ENCODE data around the gene PRRC2C. TPM values are rescaled to one million over a fixed set of nuclear protein-coding genes. Genes with fewer than 3 reads are reported as not detected.
"Not testable (repeated sequence)": the region's sequence is repeated elsewhere in the genome, so short reads cannot be mapped to it uniquely, and the experiment has no call there.

Gene PRRC2C
- total RNA-seq, 1 donor from 2014 or later = 58.1 TPM

DNA sequence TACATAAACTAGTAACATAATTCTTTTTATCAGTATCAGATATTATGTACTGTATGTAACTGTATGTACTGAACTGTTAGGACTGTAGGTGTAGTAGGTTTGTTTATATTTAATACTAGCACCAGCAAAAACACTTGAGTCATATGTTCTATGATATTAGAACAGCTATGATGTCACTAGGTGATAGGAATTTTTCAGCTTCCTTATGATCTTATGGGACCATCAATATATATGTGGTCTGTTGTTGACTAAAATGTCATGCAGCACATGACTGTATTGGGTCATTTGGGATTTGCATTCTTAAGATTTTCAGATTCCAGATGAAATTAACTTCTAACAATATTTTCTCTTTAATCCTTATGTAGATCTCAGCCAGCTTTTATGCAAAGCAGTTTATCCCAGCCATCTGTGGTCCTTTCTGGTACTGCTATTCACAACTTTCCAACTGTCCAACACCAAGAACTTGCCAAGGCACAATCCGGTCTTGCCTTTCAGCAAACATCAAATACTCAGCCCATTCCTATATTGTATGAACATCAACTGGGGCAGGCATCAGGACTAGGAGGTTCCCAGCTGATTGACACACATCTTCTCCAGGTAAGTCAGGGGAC is 98.4 kb downstream of the PRRC2C start:
- no peak for DNase-seq (ENCODE audit: low read depth, low spot score)

DNA sequence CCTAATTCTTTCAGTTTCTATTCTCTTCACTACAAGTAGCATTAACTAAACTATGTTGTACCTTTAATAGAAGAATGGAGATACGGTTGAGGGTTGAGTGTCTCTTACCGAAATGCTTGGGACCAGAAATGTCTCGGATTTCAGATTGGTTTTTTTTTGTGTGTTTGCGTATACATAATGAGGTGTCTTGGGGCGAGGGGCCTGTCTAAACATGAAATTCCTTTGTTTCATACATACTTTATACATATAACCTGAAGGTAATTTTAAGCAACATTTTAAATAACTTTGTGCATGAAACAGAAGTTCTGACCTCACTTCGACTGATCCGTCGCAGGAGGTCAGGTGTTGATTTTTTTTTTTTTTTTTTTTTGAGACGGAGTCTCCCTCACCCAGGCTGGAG is 100.4 kb downstream of the PRRC2C start:
- DNase-seq (ENCODE audit: low read depth, low spot score) = no peak

- no peak for DNase-seq (ENCODE audit: low read depth, low spot score)
Measured at GRCh38 chr1:171588230-171588629, 102.9 kb downstream of the PRRC2C start.

GRCh38 chr1:171590022-171590421 is 104.7 kb downstream of the PRRC2C start:
- DNase-seq (ENCODE audit: low read depth, low spot score) = no peak

DNA sequence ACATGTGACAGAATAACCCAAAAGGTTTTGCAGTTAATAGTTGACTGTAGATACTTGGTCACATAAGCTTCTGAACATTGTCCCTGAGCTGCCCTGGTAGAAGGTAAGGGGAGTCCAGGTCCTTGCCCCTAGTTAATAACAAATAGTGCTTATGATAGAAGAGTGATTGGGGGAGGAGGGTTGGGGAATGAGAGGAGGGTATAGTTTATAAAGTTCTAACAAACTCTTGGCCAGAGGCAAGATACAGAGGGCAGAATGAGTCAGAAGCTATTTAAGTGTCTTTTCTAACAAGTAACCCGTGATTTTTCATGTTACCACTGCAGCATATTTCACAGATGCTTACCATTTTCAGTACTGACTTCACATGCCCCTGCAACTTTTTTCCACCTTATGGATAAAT is 110.0 kb downstream of the PRRC2C start:
- no peak for DNase-seq (ENCODE audit: low read depth, low spot score)

DNA sequence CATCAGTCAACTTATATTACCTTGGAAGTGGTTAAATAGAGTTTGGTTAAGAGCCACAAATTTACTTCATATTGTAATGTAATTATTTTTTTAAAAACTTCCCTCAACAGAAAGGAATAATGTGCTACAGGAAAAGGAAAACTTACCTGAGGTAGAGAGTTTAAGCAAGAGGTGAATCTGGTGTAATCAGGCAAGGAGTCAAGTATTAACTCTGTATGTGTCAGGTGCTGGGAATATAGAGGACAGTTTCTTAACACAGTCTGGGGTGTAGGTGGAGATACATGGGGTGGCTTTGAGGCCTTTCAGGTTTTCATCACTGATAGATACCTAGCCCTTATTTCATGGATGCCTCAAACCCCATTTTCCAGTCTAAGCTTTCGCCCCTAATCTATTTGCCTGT is 110.8 kb downstream of the PRRC2C start:
- no peak for DNase-seq (ENCODE audit: low read depth, low spot score)

DNA sequence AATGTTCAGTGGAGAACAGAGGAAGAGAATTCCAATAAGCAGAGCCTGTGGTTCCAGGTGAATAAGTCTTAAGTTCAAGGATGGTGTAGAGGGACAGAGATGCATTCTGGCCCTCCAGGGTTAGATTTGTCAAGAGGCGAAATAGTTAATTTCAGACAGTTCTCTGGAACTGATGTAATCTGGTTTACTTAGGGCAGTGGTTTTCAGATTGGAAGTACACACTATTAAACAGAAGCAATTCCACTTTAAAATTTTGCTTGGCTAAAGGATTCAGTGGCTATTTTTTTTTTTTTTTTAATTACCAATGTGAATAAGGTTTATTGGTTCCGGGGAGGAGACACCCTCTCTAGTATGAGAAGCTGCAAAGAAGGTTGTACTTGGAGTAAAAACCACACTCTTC is 111.4 kb downstream of the PRRC2C start:
- DNase-seq (ENCODE audit: low read depth, low spot score) = no peak

GRCh38 chr1:171597203-171597602 is 111.9 kb downstream of the PRRC2C start:
- no peak for DNase-seq (ENCODE audit: low read depth, low spot score)

- not testable (repeated sequence) for DNase-seq (ENCODE audit: low read depth, low spot score)
Measured at GRCh38 chr1:171600310-171600709, 115.0 kb downstream of the PRRC2C start.

DNA sequence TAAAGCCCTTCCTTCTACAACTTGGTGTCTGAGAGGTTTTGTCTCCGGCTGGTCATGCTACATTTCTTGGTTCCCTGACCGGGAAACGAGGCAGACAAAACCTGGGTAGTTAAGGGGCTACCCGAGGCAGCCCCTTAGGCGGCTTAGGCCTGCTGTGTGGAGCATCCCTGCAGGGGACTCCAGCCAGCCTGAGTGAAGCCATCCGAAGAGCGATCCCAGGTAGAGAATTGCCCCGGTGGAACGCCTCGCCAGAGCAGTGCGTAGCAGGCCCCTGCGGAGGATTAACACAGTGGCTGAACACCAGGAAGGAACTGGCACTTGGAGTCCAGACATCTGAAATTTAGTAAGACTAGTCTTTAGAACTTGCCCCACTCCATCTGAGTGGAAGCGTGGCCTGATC is 115.5 kb downstream of the PRRC2C start:
- no peak for DNase-seq (ENCODE audit: low read depth, low spot score)

GRCh38 chr1:171603042-171603441 is 117.7 kb downstream of the PRRC2C start:
- not testable (repeated sequence) for DNase-seq (ENCODE audit: low read depth, low spot score)

GRCh38 chr1:171606402-171606941 is 121.1 kb downstream of the PRRC2C start:
- no peak for DNase-seq (ENCODE audit: low read depth, low spot score)

DNA sequence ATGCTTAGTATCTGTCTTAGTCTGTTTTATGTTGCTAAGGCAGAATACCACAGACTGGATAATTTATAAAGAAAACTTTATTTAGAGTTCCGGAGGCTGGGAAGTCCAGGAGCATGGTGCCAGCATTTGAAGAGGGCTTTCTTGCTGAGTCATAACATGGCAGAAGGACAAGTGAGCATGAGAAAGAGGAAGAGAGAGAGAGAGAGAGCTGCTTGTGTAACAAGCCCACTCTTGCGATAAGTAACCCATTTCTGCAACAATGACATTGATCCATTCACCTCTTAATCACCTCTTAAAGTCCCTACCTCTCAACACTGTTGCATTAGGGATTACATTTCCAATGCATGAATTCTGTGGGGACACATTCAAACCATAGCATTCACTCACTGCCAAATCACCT is 125.1 kb downstream of the PRRC2C start:
- DNase-seq (ENCODE audit: low read depth, low spot score) = no peak

DNA sequence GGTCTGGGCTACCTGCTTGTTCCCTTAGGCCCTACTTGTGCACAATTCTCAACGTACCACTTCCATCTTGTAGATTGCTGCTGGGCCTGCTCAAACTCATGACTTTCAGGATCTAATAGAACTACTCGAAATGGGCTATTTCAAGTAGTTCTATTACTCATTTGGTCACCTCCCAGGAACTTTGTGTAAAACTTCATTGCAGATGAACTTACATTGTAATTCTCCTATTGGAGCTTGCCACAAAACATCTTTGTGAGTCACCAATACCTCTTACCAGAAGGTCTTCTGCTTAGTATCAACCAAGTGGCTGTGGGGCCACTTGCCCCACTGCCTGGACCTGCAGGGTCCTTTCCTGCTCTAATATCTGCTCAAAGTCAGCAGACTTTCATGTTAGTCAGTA is 126.0 kb downstream of the PRRC2C start:
- DNase-seq (ENCODE audit: low read depth, low spot score) = no peak

- DNase-seq (ENCODE audit: low read depth, low spot score) = no peak
Measured at GRCh38 chr1:171613282-171613681, 128.0 kb downstream of the PRRC2C start.

- DNase-seq (ENCODE audit: low read depth, low spot score) = not testable (repeated sequence)
Measured at GRCh38 chr1:171615122-171615906, 130.0 kb downstream of the PRRC2C start.

GRCh38 chr1:171616586-171616985 is 131.3 kb downstream of the PRRC2C start:
- DNase-seq (ENCODE audit: low read depth, low spot score) = no peak

DNA sequence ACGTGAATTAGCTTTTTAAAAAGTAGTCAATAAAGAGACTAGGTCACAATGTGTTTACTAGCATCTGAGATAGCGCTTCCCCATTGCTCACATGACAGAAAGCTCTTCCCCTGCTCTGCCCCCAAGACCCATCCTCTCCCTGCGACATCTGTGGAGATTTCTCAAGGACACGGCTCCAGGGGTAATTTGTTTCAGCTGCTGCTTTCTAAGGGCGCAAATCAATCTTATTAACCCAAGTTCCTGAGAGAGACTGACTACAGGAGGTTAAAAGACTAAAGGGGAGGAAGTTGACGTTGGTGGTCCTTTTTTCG is 136.8 kb downstream of the PRRC2C start, which contains the start of gene MYOCOS:
Gene MYOCOS (plus strand): TSS at position 92 of the 311 bp plus-strand sequence. CDS start 1,641 bp downstream, outside the sequence.
- DNase-seq (ENCODE audit: low read depth, low spot score) = no peak

GRCh38 chr1:171623651-171624331 is 138.5 kb downstream of the PRRC2C start:
- DNase-seq (ENCODE audit: low read depth, low spot score) = no peak

GRCh38 chr1:171625225-171625624 is 139.9 kb downstream of the PRRC2C start:
- DNase-seq (ENCODE audit: low read depth, low spot score) = no peak

- no peak for DNase-seq (ENCODE audit: low read depth, low spot score)
Measured at GRCh38 chr1:171627020-171627419, 141.7 kb downstream of the PRRC2C start.

GRCh38 chr1:171628225-171628624 is 142.9 kb downstream of the PRRC2C start:
- no peak for DNase-seq (ENCODE audit: low read depth, low spot score)
